Measurements from ENCODE around the gene PTPRJ.

DNA sequence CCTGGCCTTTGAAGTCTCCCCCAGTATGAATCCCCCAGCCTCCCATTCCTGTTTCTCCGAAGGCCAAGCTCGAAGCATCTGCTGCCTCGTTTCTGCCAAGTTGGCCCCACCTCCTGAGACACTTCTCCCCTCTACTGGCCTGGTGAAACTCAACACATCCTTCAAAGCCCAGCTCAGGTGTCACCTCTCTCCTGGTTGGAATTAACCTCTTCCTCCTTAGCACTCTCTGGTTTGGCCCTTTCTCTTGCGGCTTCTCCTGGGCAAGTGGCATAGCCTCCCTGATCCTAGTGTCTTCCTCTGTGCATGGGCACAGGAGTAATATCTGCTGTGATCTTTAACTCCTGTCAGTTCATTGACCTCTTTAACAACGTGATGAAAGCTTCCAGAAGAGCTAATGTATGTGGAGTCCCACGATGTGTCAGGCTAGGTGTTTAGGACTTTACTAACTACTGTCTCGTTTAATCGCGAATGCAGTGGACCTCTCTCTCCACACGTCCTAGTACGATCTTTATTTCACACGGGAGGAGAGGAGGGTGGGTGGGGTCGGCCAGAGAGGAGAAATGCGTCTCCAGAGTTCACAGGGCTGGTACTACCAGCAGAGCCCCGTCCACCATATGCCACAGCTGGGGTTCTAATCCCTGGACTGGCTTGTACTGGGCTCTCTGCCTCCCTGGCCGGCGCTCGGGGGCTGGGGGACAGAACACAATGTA, 826 bp upstream of the PTPRJ start:
- TF ChIP-seq, protein P1, sequence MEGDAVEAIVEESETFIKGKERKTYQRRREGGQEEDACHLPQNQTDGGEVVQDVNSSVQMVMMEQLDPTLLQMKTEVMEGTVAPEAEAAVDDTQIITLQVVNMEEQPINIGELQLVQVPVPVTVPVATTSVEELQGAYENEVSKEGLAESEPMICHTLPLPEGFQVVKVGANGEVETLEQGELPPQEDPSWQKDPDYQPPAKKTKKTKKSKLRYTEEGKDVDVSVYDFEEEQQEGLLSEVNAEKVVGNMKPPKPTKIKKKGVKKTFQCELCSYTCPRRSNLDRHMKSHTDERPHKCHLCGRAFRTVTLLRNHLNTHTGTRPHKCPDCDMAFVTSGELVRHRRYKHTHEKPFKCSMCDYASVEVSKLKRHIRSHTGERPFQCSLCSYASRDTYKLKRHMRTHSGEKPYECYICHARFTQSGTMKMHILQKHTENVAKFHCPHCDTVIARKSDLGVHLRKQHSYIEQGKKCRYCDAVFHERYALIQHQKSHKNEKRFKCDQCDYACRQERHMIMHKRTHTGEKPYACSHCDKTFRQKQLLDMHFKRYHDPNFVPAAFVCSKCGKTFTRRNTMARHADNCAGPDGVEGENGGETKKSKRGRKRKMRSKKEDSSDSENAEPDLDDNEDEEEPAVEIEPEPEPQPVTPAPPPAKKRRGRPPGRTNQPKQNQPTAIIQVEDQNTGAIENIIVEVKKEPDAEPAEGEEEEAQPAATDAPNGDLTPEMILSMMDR (IDR thresholded peaks at IDR 0.05), result no peak
- no peak for TF ChIP-seq POLR2AphosphoS5 (IDR thresholded peaks at IDR 0.05)

Measured in breast epithelium (tissue), 3 donors.